T-helper 1 cell (primary cell): ENCODE data around the gene YIPF3.
A peak's percentile ranks its signal among the peaks of the same experiment; 100 is the strongest.
"Not testable (repeated sequence)": the region's sequence is repeated elsewhere in the genome, so short reads cannot be mapped to it uniquely, and the experiment has no call there.

Source experiments
- DNase-seq, 5 donors: peaks; one replicate each; pipeline ENCODE4 v3.0.0-alpha.2; 2012 to 2020

YIPF3 gene

DNA sequence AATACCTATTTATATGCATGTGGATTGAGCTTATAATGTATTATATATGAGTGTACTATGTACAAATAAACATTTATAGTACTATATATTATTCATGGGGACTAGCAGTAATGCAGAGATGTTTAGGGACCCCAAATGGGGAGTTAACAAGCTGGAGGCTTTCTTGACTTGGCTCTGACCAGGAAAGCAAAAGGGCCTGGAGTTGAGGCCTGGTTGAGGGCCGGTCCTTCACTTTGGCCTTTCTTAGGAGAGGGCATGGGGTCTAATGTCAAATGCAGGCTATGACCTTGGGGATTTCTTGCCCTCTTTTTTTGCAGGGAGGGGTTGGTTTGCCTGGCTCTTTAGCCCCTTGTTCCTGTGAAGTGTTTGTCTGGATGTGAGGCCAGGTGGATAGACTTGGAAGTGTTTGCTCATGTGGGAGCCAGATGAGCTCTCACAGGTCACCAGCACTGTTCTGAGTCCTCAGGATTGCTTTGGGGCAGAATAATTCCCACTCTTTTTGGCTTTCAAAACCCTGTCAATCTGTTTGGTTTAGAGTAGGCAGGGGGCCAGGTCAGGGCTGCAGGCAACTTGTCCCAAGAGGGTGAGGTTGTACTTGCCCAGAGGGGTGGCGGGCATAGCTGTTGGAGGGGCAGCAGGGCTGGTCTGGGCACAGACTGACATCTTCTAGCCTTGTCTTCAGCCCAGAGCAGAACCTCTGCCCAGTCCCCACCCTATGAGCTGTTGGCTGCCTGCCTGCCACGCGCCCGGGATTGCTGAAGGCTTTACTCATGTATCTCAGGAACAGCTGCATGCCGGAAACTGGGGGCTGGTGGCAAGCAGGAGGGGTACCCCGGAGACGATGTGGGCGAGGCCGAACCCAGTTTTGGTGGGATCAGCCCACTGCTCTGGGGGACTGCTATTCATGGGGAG is 24.7 kb downstream of the YIPF3 start:
- DNase-seq: no peak

DNA sequence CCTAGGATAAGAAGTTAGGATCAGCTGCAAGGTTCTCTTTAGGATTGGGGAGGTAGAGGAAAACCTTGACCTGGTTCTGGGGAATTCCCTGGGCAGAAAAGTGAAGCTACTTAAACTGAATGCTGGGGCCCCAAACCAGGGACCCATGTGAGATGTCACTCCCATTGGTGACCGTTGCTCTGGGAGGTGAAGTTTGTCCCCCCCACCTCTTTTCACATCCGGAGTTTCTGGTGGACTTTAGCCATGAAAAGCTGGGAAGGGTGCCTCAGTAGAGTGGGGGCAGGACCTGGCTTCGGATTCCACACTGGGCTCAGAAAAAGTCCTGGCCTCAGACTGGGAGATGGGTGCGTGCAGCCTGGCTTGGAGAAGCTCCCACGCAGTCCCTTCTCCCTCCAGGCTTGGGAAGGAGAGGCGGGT is 26.2 kb downstream of the YIPF3 start:
- DNase-seq: no peak

DNA sequence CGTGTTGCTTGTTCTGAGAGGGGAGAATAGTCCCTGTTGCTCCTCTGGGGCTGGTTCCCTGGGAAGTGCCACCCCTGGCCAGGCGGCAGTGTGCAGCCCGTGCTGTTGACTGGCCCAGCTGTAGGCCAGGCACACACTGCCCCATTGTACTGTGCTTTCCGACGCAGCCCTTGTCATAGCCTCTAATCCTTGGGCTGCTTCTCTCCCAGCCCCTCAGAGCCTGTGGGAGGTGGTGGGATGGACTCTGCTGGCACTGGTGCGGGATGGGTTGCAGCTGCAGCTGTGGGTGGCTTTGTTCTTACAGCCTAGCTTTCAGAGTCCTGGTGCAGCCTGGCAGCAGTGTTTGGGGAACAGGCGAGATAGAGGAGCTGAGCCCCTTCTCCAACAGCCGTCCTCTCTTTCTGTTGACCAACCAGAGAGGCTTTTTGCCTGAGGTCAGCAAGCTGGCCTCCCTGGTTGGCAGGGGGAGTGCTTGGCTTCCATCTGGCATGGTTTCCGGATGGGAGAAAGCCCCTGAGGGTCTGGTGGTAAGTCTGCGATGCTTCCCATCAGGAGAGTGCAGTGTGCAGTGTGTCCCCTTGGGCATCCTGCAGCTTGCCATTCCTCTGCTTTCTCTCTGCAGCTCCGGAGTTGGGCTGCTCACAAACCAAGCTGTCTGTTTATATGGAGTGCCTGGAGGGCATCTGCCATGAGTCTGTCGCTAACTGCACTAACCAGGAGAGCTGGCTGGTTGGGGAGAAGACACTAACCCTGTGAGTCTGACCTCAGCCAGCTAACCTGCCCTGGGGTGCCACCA is 27.3 kb downstream of the YIPF3 start:
- DNase-seq: no peak

DNA sequence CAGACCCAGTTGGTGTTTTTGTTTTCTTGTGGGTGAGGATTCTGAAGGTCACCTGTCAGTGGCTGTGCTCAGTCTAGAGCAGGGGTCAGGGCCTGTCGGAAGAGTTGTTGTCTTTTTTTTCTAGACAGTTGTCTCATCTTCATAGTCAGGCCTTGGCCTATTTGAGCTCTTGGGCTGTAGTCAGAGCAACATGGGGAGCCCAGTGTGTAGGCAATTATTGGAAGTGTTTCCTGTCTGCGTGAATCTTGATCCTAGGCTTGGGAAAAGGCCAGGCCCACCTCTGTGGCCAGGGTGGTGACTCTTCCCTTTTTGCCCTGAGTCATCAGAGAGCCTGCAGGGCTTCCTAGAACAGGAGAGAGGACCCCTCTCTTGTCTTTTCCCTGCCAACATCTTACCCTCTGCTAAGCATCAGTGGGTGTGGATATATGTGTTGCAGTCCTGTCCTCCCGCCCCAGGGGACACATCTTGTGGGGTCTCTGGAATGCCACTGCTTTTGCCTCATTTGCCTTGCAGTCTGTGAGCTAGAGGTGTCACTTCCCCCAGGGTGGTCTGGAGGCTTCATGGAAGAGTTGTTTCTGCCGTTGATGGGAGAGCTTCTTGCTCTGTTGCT is 28.0 kb downstream of the YIPF3 start:
- no peak for DNase-seq

DNA sequence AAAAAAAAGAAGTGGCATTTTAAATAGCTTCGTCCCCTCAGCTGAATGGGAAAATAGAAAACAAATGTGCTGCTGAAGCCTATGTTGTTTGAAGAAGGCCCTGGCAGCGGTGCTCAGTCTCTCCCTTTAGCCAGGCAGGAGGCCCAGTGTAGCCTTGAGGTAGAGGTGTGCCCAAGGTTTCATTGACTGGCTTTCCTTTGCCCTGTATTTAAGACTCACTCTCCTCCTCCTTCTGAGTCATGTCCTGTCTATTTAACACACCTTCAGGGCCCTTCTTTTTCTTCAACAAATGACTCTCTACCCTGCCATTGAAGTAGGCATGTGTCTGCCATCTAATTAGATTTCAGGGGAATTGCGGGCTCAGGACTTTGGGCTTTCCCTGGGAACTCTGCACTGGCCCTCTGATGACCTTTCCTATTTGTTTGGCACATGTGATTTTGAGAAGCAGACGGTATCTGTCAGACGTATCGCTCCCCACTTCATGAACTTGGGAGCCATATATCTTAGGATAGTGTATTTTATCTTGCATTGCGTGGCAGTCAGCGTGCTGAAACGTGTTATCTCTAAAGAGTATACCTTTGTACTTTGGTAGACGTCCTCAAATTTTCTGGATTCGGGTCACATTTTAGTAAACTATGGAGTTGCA is 35.0 kb downstream of the YIPF3 start:
- DNase-seq: no peak

DNA sequence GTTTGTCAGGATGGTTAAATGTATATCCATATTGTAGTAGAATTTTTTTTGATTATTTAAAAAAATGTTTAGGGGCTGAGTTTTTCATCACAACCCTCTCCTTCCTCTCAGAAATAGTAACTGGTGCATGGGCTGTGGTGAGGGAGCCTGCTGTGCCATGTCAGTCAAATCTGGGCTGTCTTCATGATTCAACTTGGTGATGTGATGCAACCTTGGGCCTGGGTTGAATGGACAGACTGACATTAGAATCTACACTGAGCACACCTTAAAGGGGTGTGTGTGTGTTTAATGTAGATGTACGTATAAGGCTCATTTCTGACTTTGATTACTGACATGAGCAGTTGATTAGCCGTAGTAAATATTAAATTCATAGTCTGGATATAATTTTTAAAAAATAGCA is 35.7 kb downstream of the YIPF3 start:
- peak in 1 of 5 donors; percentile 36 for DNase-seq

DNA sequence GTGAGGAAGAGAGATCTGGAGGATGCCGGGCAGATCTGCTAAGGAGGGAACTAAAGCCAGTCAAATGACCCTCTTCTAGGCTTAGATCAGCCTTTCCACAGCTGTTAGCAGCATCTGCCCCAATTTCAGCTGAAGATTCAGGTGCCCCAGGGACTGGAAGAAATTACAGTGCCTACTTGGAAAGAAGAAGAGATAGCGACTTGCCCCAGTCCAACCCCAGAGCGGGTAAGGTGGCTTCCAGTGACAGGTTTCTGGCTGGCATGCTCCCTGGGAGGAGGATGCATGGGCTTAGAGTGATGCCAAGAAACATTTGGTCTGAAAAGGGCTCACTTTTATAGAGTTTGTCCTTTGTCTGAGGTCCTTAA is 38.7 kb downstream of the YIPF3 start:
- DNase-seq: no peak

DNA sequence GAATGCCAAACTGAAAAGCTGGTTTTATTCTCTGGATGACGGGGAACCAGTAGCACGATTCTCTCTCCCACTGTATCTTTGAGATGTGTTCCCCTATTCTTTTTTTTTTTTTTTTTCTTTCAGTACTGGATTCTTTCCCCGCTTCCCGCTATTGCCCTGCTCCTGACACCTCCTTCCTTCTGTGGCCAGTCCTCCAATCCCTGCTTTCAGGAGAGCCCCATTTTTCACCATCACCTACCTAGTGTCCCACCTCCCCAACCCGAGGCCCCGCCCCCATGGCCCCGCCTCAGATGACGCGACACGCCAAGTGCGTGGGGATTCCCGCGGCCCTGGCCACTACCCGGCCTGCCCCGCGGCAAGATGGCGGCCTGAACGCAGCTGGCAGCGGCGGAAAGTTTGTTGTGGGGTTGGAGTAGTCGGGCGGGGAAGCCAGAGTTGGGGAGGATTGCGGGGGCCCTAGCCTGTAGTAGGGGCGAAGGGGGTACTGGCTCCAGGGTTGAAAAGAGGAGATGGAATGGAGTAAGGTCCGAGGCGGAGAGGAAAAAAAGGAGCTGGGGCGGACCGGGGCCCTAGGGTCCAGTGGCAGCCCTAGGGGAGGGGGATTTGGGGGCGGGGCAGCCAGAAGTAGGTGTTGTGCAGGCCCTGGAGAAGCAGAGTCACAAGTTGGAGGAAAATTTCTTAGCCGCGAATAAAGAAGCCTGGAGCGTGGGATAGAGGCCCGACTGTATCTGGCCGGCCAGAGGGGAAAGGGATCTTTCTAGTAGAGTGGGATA is 39.3 kb downstream of the YIPF3 start, which contains the start of gene TJAP1:
Gene TJAP1 (plus strand): TSS at position 336 of the 773 bp plus-strand sequence. CDS start 21,432 bp downstream, outside the sequence.
- DNase-seq: peak; percentile 89 to 95 (median 92)

DNA sequence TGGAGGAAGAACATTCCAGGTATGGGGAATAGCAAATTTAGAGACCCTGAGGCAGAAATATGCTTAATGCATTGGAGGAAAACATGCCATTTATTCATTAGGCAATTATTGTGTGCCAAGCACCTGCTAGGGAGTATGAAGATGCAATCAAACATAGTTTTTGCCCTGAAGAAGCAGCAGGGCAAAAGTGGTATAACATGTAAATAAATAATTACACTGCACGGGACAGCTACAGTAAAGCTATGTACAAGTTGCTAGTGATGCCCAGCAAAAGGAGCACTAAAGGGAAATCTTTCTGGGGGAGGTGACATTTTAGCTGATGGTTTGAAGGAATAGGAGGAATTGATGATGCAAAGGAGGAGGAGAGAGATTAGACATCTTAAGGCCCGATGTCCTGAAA is 40.0 kb downstream of the YIPF3 start:
- DNase-seq: no peak

DNA sequence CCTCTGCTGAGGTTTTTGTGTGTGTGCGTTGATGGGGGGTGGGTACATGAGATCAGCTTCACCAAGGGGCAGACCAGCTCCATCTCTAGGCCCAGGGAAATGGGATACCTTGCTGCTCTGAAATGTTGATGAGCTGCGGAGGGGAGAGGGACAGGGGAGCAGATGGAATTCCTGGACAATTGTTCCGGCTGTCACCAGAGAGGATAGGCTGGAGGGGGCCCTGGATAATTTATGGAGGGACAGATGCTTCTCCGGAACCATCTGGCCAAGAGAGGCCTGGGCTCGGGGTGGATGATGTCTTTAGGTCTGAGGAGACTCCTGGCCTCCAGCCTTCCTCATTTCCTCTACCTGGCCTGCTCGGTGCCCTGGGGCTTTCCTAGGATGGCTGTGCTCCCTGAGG is 41.2 kb downstream of the YIPF3 start:
- DNase-seq: no peak

DNA sequence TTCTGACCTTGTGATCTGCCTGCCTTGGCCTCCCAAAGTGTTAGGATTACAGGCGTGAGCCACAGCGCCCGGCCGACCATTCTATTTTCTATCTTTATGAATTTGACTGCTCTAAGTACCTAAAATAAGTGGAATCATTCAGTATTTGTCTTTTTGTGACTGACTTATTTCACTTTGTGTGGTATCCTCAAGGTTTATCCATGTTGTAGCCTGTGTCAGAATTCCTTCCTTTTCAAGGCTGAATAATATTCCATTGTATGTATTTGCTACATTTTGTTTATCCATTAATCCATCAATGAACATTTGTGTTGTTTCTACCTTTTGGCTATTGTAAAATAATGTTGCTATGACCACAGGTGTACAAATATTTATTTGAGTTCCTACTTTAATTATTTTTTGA is 44.2 kb downstream of the YIPF3 start:
- no peak for DNase-seq

DNA sequence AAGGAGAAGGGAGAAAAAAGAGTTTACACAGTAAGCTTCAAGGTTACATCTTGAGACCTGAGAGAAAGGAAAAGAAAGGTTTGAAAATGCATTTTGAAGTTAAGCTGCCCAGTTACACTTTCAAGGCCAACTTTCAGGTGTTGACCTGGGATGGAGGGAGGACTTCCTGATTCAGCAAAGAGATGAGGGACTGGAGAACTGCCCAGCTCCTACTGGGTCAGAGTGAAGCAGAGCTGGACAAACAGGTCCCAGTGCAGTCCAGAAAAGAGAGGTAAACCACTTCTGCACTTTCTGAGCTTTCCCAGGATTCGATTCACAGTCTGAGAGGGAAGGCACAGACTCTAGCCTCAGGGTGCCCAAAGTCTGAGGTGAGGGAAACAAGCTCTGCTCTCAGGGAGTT is 45.3 kb downstream of the YIPF3 start:
- DNase-seq: no peak

DNA sequence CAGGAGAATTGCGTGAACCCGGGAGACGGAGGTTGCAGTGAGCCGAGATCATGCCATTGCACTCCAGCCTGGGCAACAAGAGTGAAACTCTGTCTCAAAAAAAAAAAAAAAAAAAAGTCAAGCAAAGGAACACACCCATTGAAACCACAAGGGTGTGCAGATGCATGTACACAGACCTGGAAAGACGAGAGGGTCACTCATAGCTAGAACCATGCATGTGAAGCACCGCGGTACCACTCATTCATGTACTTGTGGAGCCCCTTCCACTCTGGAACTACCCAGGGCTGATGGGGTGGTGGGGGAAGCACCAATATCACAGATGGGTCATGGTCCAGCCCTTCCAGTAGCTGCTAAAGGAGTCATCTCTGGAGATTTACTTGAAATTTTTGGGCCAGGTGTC is 46.8 kb downstream of the YIPF3 start:
- DNase-seq: no peak

DNA sequence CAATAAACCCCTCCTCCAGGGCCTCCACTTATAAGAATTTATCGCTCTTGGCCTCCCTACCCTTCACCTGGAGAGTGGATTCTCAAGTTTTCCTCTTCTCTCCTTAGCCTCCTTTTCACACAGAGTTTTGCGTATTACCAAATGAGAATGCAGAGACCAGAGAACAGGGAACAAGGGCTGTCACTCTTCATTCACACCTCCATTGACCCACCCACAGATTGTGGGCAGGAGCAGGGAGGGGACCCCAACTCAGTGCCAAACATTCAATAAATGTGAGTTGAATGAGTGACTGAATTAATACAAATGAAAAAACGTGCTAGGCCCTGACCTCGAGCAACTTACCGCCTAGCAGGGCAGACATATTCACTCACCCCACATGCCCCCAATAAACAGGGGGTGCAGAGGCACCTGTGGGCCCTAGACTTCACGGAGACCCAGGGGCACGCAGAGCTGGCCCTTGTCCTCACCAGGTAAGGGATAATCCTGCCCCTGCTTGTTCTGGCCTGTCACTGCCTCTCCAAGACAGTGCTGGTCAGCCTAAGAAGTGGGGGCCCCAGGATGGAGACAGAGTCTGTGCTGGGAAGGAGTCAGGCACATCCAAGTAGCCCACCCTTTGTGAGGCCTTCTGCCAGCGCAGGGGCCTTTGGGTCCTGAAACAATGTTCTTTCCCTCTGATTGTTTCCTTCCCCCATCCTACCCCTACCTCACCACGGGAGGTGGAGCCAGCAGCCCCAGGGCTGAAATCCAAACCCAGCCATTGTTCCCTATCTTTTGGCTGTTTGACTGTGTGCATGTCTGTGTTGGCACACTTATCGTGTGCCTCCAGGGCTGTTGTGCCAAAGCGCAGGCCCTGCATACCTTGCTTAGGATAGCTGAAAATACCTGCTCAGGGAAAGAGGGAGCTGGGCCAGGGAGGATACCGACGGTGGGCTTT is 47.7 kb downstream of the YIPF3 start:
- no peak for DNase-seq

DNA sequence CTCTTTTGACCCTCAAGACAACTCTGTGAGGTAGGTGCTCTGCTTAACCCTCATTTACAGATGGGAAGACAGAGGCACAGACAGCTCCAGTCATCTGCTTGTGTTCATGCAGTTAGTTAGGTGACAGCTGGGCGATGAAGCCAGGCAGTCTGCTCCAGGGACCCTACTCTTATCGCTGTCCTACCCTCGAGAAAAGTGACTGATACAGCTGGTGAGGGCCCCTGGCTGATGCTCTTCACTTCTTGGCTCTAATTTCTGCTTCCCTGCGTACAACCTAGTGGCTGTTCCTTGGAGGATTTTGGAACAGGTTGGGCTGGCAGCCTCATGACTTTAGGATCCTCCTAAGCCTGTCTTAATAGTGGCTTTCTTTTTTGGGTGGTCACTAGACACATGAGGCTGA is 48.5 kb downstream of the YIPF3 start:
- DNase-seq: no peak

DNA sequence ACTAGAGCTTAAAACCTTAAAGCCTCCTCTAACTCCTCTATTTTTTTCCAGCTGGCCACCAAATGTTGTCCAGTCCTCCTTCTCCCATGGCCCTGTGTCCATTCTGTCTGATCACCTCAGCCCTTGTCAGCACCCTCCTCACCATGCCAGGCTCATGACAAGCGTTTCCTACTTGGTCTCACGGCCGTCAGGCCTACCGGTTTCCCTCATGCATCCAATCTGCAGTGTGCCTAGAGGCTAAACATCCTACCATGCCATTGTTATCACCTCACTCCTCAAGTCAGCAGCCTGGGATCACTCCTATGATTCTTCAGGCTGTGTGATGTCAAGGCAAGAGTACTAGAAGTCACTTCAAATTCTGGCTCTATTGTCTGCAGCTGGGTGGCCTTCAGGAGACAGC is 49.0 kb downstream of the YIPF3 start:
- no peak for DNase-seq

DNA sequence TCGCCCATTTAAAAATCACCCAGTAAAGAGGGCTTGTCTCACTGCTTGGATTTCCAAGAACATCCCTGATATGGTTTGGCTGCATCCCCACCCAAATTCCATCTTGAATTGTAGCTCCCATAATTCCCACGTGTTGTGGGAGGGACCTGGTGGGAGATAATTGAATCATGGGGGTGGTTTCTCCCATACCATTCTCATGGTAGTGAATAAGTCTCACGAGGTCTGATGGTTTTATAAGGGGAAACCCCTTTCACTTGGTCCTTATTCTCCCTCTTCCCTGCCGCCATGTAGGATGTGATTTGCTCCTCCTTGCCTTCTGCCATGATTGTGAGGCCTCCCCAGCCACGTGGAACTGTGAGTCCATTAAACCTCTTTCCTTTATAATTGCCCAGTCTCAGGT is 49.5 kb downstream of the YIPF3 start:
- not testable (repeated sequence) for DNase-seq

DNA sequence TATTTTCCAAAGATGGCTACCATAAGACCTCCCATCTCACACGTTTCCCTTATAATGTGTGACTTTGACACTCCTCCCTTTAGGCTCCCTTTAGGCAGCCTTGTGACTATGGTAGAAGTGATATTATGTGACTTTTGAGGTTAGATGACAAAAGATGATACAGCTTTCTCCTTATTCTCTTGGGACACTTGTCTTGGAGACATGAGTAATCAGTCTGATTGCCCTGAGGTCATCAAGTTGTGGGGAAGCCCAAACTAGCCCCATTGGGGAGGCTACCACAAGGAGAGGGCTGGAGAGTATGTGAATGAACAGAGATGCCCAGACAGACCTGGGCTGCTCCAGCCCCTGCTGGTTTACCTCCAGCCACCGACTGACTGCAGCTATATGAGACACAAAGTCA is 50.8 kb downstream of the YIPF3 start:
- DNase-seq: no peak

DNA sequence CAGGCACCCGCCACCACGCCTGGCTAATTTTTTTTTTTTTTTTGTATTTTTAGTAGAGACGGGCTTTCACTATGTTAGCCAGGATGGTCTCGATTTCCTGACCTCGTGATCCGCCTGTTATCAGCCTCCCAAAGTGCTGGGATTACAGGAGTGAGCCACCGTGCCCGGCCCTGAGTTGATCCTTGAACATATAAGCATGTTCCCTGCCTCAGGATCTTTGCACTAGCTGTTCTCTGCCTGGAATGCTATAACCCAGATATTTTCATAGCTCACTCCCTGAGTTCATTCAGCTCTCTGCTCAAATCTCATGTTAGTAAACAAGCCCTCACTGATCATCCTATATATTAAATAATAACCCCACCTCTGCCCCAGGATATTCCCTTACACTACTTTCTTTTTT is 52.4 kb downstream of the YIPF3 start:
- no peak for DNase-seq

DNA sequence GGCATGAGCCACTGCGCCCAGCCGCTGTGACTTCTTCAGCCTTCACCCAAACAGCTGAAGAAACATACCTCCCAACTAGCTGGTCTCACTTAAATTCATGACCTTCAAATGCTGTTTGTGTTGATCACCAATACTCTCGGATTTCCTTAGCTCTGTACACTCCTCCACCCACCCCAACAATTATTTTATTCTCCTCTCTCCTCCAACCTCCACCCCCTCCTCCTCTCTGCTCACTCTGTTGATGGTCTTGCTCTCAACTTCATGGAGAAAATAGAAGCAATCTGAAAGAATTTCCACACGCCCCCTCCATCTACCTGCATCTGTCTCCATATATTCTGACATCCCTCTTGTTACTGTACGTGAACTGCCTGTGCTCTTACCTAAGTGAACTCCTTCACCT is 54.8 kb downstream of the YIPF3 start:
- DNase-seq: no peak
